ENCODE data around the gene NBPF19. TPM values are rescaled to one million over a fixed set of nuclear protein-coding genes. Genes with fewer than 3 reads are reported as not detected.
"Not testable (repeated sequence)": the region's sequence is repeated elsewhere in the genome, so short reads cannot be mapped to it uniquely, and the experiment has no call there.

The NBPF19 gene
- total and polyA plus RNA-seq, 2 donors, result 6.4 to 7.3 TPM

GRCh38 chr1:149585592-149585991 is 110.7 kb downstream of the NBPF19 start:
- H3K36me3 ChIP-seq (ENCODE audit: control insufficient read depth in 2 of 2, insufficient read depth in 2 of 2, low read length in 1 of 2); H3K4me1 ChIP-seq (ENCODE audit: control insufficient read depth in 2 of 2, insufficient read depth in 2 of 2, low read length in 2 of 2); H3K9me3 ChIP-seq (ENCODE audit: control insufficient read depth in 2 of 2, insufficient read depth in 1 of 2, low read length in 1 of 2); H3K27me3 ChIP-seq (ENCODE audit: control insufficient read depth in 2 of 2, insufficient read depth in 1 of 2, low read length in 1 of 2); H3K4me3 ChIP-seq (ENCODE audit: low read length in 2 of 2): not testable (repeated sequence)
- H3K27ac ChIP-seq (ENCODE audit: low read depth in 1 of 2, low read length in 1 of 2), result peak overlapping the region in 1 of 2 donors; percentile 64
- peak in 4 of 9 donors; percentile 1 to 73 (median 25) for DNase-seq (ENCODE audit: low read depth in 6 of 9, low spot score in 9 of 9)
- WGBS, result no CpG with 5 or more reads among the region's 2 CpGs

Other genes with a start within 250 kb of the NBPF19 start
- not detected for gene PPIAL4C, start 108.8 kb downstream of the NBPF19 start, total RNA-seq
- gene PPIAL4C, start 108.8 kb downstream of the NBPF19 start, polyA plus RNA-seq, result 1.6 TPM